PC-9 (cell line): ENCODE measurements around the gene REPS1.
"Not testable (repeated sequence)": the region's sequence is repeated elsewhere in the genome, so short reads cannot be mapped to it uniquely, and the experiment has no call there.

Experiments used
- CTCF ChIP-seq: fragments of 200-600 bp; sonication (generic); conservative IDR thresholded peaks from 2 replicates; pipeline ENCODE4 v1.6.1; 2017; ENCODE audit warnings: mixed run types, antibody characterized with exemption, mild to moderate bottlenecking, moderate library complexity
- EZH2 ChIP-seq: fragments of 200-600 bp; sonication (generic); IDR thresholded peaks from 2 replicates; pipeline ENCODE4 v1.8.0; 2017; ENCODE audit warnings: antibody characterized with exemption, low read depth

- TF ChIP-seq CTCF, EZH2: not testable (repeated sequence)
These were observed 37.4 kb upstream of the REPS1 start for GRCh38 chr6:139025416-139025815.
